Muscle layer of duodenum (tissue), 2 donors: ENCODE data around the gene NFX1.
"Not testable (repeated sequence)": the region's sequence is repeated elsewhere in the genome, so short reads cannot be mapped to it uniquely, and the experiment has no call there.

Experiments
- H3K27ac ChIP-seq: one replicate; pipeline ENCODE4 v1.7.0; 2013; ENCODE audit warnings: mild to moderate bottlenecking, low read length
- H3K27me3 ChIP-seq: one replicate; pipeline ENCODE4 v1.7.0; 2013; ENCODE audit warnings: low read depth, mild to moderate bottlenecking, control low read depth, low read length
- H3K36me3 ChIP-seq, 2 donors: one replicate each; pipeline ENCODE4 v1.7.0; 2013; ENCODE audit warnings: low read length in 2 of 2, control low read depth in 1 of 2, mild to moderate bottlenecking in 1 of 2; ENCODE audit not compliant: insufficient read depth in 2 of 2, control insufficient read depth in 1 of 2
- H3K4me1 ChIP-seq, 2 donors: one replicate each; pipeline ENCODE4 v1.7.0; 2013; ENCODE audit warnings: low read length in 2 of 2, mild to moderate bottlenecking in 2 of 2, control low read depth in 1 of 2, moderate library complexity in 1 of 2; ENCODE audit not compliant: insufficient read depth in 2 of 2, control insufficient read depth in 1 of 2
- H3K4me3 ChIP-seq, 2 donors: one replicate each; pipeline ENCODE4 v1.7.0; 2013; ENCODE audit warnings: low read length in 2 of 2, low read depth in 1 of 2, mild to moderate bottlenecking in 1 of 2
- H3K9me3 ChIP-seq, 2 donors: one replicate each; pipeline ENCODE4 v1.7.0; 2013; ENCODE audit warnings: low read length in 2 of 2, control low read depth in 1 of 2, mild to moderate bottlenecking in 1 of 2; ENCODE audit not compliant: control insufficient read depth in 1 of 2
- donor health status: healthy.

NFX1 gene

GRCh38 chr9:33341182-33341581, 50.9 kb downstream of the NFX1 start:
- Histone ChIP-seq H3K36me3 (peaks cover 20 to 65% of the 10 kb centered on the region in 2 donors), H3K4me1 (no peaks in the 10 kb centered on the region), H3K4me3 (no peak overlapping the region), H3K27ac (no peak overlapping the region), H3K9me3 (no peaks in the 10 kb centered on the region), H3K27me3 (no peaks in the 10 kb centered on the region)

GRCh38 chr9:33344145-33344544, 53.8 kb downstream of the NFX1 start:
- Histone ChIP-seq H3K36me3 (peaks cover 23 to 77% of the 10 kb centered on the region in 2 donors), H3K27ac (no peak overlapping the region), H3K4me1 (peaks cover 0 to 5% of the 10 kb centered on the region in 2 donors), H3K4me3 (no peak overlapping the region), H3K27me3 (no peaks in the 10 kb centered on the region), H3K9me3 (no peaks in the 10 kb centered on the region)

- peak overlapping the region; percentile 46 for H3K27ac ChIP-seq
- peaks cover 23 to 61% of the 10 kb centered on the region in 2 donors for H3K36me3 ChIP-seq
- H3K27me3 ChIP-seq: no peaks in the 10 kb centered on the region
Observed at GRCh38 chr9:33346564-33346963, 56.2 kb downstream of the NFX1 start.

GRCh38 chr9:33348998-33349397, 58.7 kb downstream of the NFX1 start:
- Histone ChIP-seq H3K9me3 (no peaks in the 10 kb centered on the region), H3K27me3 (no peaks in the 10 kb centered on the region), H3K4me1 (peaks cover 0 to 27% of the 10 kb centered on the region in 2 donors), H3K27ac (no peak overlapping the region), H3K4me3 (no peak overlapping the region), H3K36me3 (peaks cover 22 to 48% of the 10 kb centered on the region in 2 donors)

More at GRCh38 chr9:33346564-33346963, 56.2 kb downstream of the NFX1 start:
- Histone ChIP-seq H3K4me1 (peaks cover 0 to 23% of the 10 kb centered on the region in 2 donors), H3K4me3 (no peak overlapping the region), H3K9me3 (no peaks in the 10 kb centered on the region)

GRCh38 chr9:33349743-33350142, 59.4 kb downstream of the NFX1 start:
- Histone ChIP-seq H3K9me3 (no peaks in the 10 kb centered on the region), H3K4me3 (no peak overlapping the region), H3K27ac (no peak overlapping the region), H3K27me3 (no peaks in the 10 kb centered on the region), H3K36me3 (peaks cover 23 to 42% of the 10 kb centered on the region in 2 donors), H3K4me1 (peaks cover 0 to 27% of the 10 kb centered on the region in 2 donors)

- Histone ChIP-seq H3K4me1 (peaks cover 0 to 27% of the 10 kb centered on the region in 2 donors), H3K27me3 (no peaks in the 10 kb centered on the region), H3K9me3 (no peaks in the 10 kb centered on the region), H3K27ac (peak overlapping the region; percentile 34), H3K4me3 (no peak overlapping the region), H3K36me3 (peaks cover 23 to 40% of the 10 kb centered on the region in 2 donors)
Observed at GRCh38 chr9:33350310-33350709, 60.0 kb downstream of the NFX1 start.

- H3K27ac ChIP-seq: no peak overlapping the region
Observed at GRCh38 chr9:33351547-33351946, 61.2 kb downstream of the NFX1 start.

GRCh38 chr9:33354651-33355211, 64.4 kb downstream of the NFX1 start:
- peaks cover 0 to 21% of the 10 kb centered on the region in 2 donors for H3K4me1 ChIP-seq
- peaks cover 6% of the 10 kb centered on the region in 2 donors for H3K36me3 ChIP-seq
- H3K27me3 ChIP-seq: no peaks in the 10 kb centered on the region
- H3K27ac ChIP-seq: no peak overlapping the region
- H3K9me3 ChIP-seq: no peaks in the 10 kb centered on the region
- H3K4me3 ChIP-seq: no peak overlapping the region

More at GRCh38 chr9:33351547-33351946, 61.2 kb downstream of the NFX1 start:
- H3K4me1 ChIP-seq: peaks cover 0 to 27% of the 10 kb centered on the region in 2 donors
- no peaks in the 10 kb centered on the region for H3K27me3 ChIP-seq
- H3K36me3 ChIP-seq: peaks cover 12 to 31% of the 10 kb centered on the region in 2 donors
- no peak overlapping the region for H3K4me3 ChIP-seq
- no peaks in the 10 kb centered on the region for H3K9me3 ChIP-seq

GRCh38 chr9:33355933-33356332, 65.6 kb downstream of the NFX1 start:
- H3K36me3 ChIP-seq: peaks cover 6% of the 10 kb centered on the region in 2 donors
- no peaks in the 10 kb centered on the region for H3K27me3 ChIP-seq
- H3K27ac ChIP-seq: no peak overlapping the region

GRCh38 chr9:33358641-33359040, 68.3 kb downstream of the NFX1 start:
- not testable (repeated sequence) for H3K27ac ChIP-seq, H3K4me3 ChIP-seq, H3K27me3 ChIP-seq, H3K36me3 ChIP-seq, H3K9me3 ChIP-seq, H3K4me1 ChIP-seq

More at GRCh38 chr9:33355933-33356332, 65.6 kb downstream of the NFX1 start:
- no peak overlapping the region for H3K4me3 ChIP-seq
- H3K4me1 ChIP-seq: peaks cover 0 to 10% of the 10 kb centered on the region in 2 donors
- no peaks in the 10 kb centered on the region for H3K9me3 ChIP-seq

GRCh38 chr9:33364127-33364526, 73.8 kb downstream of the NFX1 start:
- H3K4me3 ChIP-seq: no peak overlapping the region
- H3K4me1 ChIP-seq: no peaks in the 10 kb centered on the region
- H3K27me3 ChIP-seq: no peaks in the 10 kb centered on the region
- H3K27ac ChIP-seq: no peak overlapping the region
- H3K9me3 ChIP-seq: no peaks in the 10 kb centered on the region
- H3K36me3 ChIP-seq: peaks cover 37 to 48% of the 10 kb centered on the region in 2 donors

GRCh38 chr9:33364814-33365213, 74.5 kb downstream of the NFX1 start:
- H3K4me3 ChIP-seq, H3K9me3 ChIP-seq: not testable (repeated sequence)

More at GRCh38 chr9:33364814-33365213, 74.5 kb downstream of the NFX1 start:
- not testable (repeated sequence) for H3K4me1 ChIP-seq, H3K27me3 ChIP-seq, H3K27ac ChIP-seq
- peaks cover 38 to 49% of the 10 kb centered on the region in 2 donors for H3K36me3 ChIP-seq
